A549 (cell line): Measurements from ENCODE around the gene DPP7. TPM values are rescaled to one million over a fixed set of nuclear protein-coding genes. Genes with fewer than 3 reads are reported as not detected.

Source experiments
- ATAC-seq, 2 experiments: fragments of 200-7000 bp in 1 of 2; fragments of >200 bp in 1 of 2; cut with Nextera tagmentation in 1 of 2; cut with Tn5 transposase in 1 of 2; 3 replicates each; pipeline versions ENCODE4 v1.8.0 to v1.9.1; 2018 to 2020; ENCODE audit warnings: mild to moderate bottlenecking in 1 of 2, moderate library complexity in 1 of 2
- CTCF ChIA-PET: fragments of 300-600 bp; sonication (Branson Sonifier 250); formaldehyde crosslinking; extraction: SDS; loops from one replicate; lab custom pipeline; 2021; ENCODE audit warnings: antibody characterized with exemption, inconsistent platforms; lab: Yijun Ruan, JAX
- POLR2A ChIA-PET: fragments of 350-600 bp; formaldehyde crosslinking; extraction: SDS; loops from one replicate; lab custom pipeline; 2021; ENCODE audit warnings: antibody characterized with exemption, inconsistent platforms; lab: Yijun Ruan, JAX
- DNase-seq, 2 experiments: peaks; one replicate each; pipeline versions ENCODE4 v3.0.0 to v3.0.0-alpha.2; 2011 to 2016; ENCODE audit warnings: low read depth in 1 of 2, low spot score in 1 of 2
- FAIRE-seq: peaks from 2 replicates; lab custom pipeline; 2011; peaks lifted over from hg19 to GRCh38; lab: Jason Lieb, UNC
- H3K27ac ChIP-seq, 2 experiments: fragments of >200 bp; sonication (Bioruptor Twin); formaldehyde crosslinking; 3 replicates each; pipeline ENCODE4 v1.5.1; 2016 to 2017
- H3K4me1 ChIP-seq: fragments of >200 bp; sonication (Bioruptor Twin); formaldehyde crosslinking; 3 replicates; pipeline ENCODE4 v1.6.1; 2016
- H3K4me2 ChIP-seq: fragments of >200 bp; sonication (Bioruptor Twin); formaldehyde crosslinking; 3 replicates; pipeline ENCODE4 v1.6.1; 2016
- H3K4me3 ChIP-seq: fragments of >200 bp; sonication (Bioruptor Twin); formaldehyde crosslinking; 3 replicates; pipeline ENCODE4 v1.5.1; 2016
- H3K9me3 ChIP-seq: fragments of >200 bp; sonication (Bioruptor Twin); formaldehyde crosslinking; 3 replicates; pipeline ENCODE4 v1.6.1; 2016
- CBX2 ChIP-seq: fragments of 200-600 bp; sonication (generic); IDR thresholded peaks from 2 replicates; pipeline ENCODE4 v1.6.1; 2016; ENCODE audit warnings: low read depth, mild to moderate bottlenecking, borderline replicate concordance
- CHD2 ChIP-seq: fragments of 150-350 bp; IDR thresholded peaks from 2 replicates; pipeline ENCODE4 v1.6.1; 2014; ENCODE audit warnings: low read length; ENCODE audit not compliant: partially characterized antibody
- CHD4 ChIP-seq: fragments of 200-600 bp; sonication (generic); IDR thresholded peaks from 2 replicates; pipeline ENCODE4 v1.6.1; 2016; ENCODE audit warnings: antibody characterized with exemption, mild to moderate bottlenecking, borderline replicate concordance
- EHMT2 ChIP-seq: fragments of 200-600 bp; sonication (generic); IDR thresholded peaks from 2 replicates; pipeline ENCODE4 v1.6.1; 2016; ENCODE audit warnings: antibody characterized with exemption, low read depth, mild to moderate bottlenecking, moderate library complexity
- EP300 ChIP-seq, 2 experiments: fragments of >200 bp; sonication (Bioruptor Twin); formaldehyde crosslinking; IDR thresholded peaks; 2 replicates in 1 of 2; 3 replicates in 1 of 2; pipeline ENCODE4 v1.6.1; 2016 to 2017
- ESRRA ChIP-seq: fragments of 150-350 bp; IDR thresholded peaks from 2 replicates; pipeline ENCODE4 v1.6.1; 2014; ENCODE audit warnings: mild to moderate bottlenecking, low read length, borderline replicate concordance
- FOXS1 ChIP-seq: fragments of 250-450 bp; sonication (Bioruptor Pico); IDR thresholded peaks from 2 replicates; pipeline ENCODE4 v1.5.0; 2020; ENCODE audit warnings: mild to moderate bottlenecking, moderate library complexity
- HDAC2 ChIP-seq: fragments of 200-600 bp; sonication (generic); IDR thresholded peaks from 2 replicates; pipeline ENCODE4 v1.6.1; 2016
- HOXB13 ChIP-seq: fragments of 250-450 bp; sonication (Bioruptor Pico); IDR thresholded peaks from 2 replicates; pipeline ENCODE4 v1.5.0; 2020; ENCODE audit warnings: low read depth, mild to moderate bottlenecking, moderate library complexity
- MAFK ChIP-seq: fragments of 450-650 bp; IDR thresholded peaks from 2 replicates; pipeline ENCODE4 v1.6.1; 2014; ENCODE audit not compliant: partially characterized antibody
- MAZ ChIP-seq: fragments of 150-350 bp; IDR thresholded peaks from 2 replicates; pipeline ENCODE4 v1.6.1; 2014; ENCODE audit warnings: antibody characterized with exemption, low read depth, low read length, borderline replicate concordance
- NFE2L2 ChIP-seq: fragments of 150-350 bp; conservative IDR thresholded peaks from 2 replicates; pipeline ENCODE4 v1.6.1; 2014; ENCODE audit warnings: low read length
- NPAS2 ChIP-seq: fragments of 250-450 bp; sonication (Bioruptor Pico); IDR thresholded peaks from 2 replicates; pipeline ENCODE4 v1.8.0; 2022; ENCODE audit warnings: mild to moderate bottlenecking, moderate library complexity, borderline replicate concordance
- NR3C1 ChIP-seq: fragments of >200 bp; sonication (Bioruptor Twin); formaldehyde crosslinking; IDR thresholded peaks from 3 replicates; pipeline ENCODE4 v1.6.1; 2017
- PHF8 ChIP-seq: fragments of 200-600 bp; sonication (generic); IDR thresholded peaks from 2 replicates; pipeline ENCODE4 v1.6.1; 2016; ENCODE audit warnings: low read depth, mild to moderate bottlenecking, antibody characterized with exemption, moderate library complexity, borderline replicate concordance
- POLR2AphosphoS2 ChIP-seq: conservative IDR thresholded peaks from 2 replicates; pipeline ENCODE4 v1.6.1; 2012; ENCODE audit warnings: low read length, improper control_type of control experiment, inconsistent platforms
- SREBF2 ChIP-seq: fragments of 450-650 bp; IDR thresholded peaks from 2 replicates; pipeline ENCODE4 v1.6.1; 2014; ENCODE audit warnings: mild to moderate bottlenecking, moderate library complexity
- TP53 ChIP-seq: fragments of 250-450 bp; sonication (Bioruptor Pico); IDR thresholded peaks from 2 replicates; pipeline ENCODE4 v1.5.0; 2021; ENCODE audit warnings: mild to moderate bottlenecking, moderate library complexity
- ZC3H11A ChIP-seq: fragments of 450-650 bp; IDR thresholded peaks from 2 replicates; pipeline ENCODE4 v1.6.1; 2014; ENCODE audit warnings: antibody characterized with exemption, mild to moderate bottlenecking
- ZNF302 ChIP-seq: fragments of 250-450 bp; sonication (Bioruptor Pico); IDR thresholded peaks from 2 replicates; pipeline ENCODE4 v1.9.0; 2021; ENCODE audit warnings: inconsistent platforms, mild to moderate bottlenecking, moderate library complexity
- WGBS: methylation state at CpG from one replicate; pipeline ENCODE4 v1.1.6; 2017; ENCODE audit errors: missing lambda C conversion rate; 5-methylcytosine and 5-hydroxymethylcytosine counted together
- polyA plus RNA-seq, 4 experiments: library from polyadenylated mRNA; depleted of rRNA in 3 of 4; stranded (reverse); fragments of >200 nt; fragmentation: RNase III in 1 of 4; extraction: RNeasy Plus Mini Kit Qiagen cat#74134 plus additional on column Dnase treatment in 1 of 4; gene quantifications; 2 replicates in 3 of 4; 3 replicates in 1 of 4; pipeline ENCODE4 v1.2.3, GENCODE V29; 2011 to 2017
- TF ChIP-seq, protein P1 (sequence below): IDR thresholded peaks from 2 replicates; pipeline ENCODE4 v1.6.1; 2012; ENCODE audit warnings: low read depth, borderline replicate concordance
- TF ChIP-seq, protein P2 (sequence below): fragments of >200 bp; sonication (Bioruptor Twin); formaldehyde crosslinking; IDR thresholded peaks from 3 replicates; pipeline ENCODE4 v1.6.1; 2016
- TF ChIP-seq, protein P3 (sequence below): fragments of 250-450 bp; sonication (Bioruptor Pico); IDR thresholded peaks from 2 replicates; pipeline ENCODE4 v1.5.0; 2020; ENCODE audit warnings: low read depth, mild to moderate bottlenecking, moderate library complexity

Gene DPP7
- polyA plus RNA-seq, 2 of the 4 experiments (the other 2 are of a cell fraction) = 27.6 to 71.8 TPM

- FAIRE-seq = no peak
- ChIA-PET CTCF (interaction anchor here (0.9 to 5.9 kb wide), 9 partner anchors 12 to 129 kb away, joined by 3 to 39 read pairs (median 9); partner anchors contain the start of genes MAN1B1, NPDC1 and RNF224), POLR2A (interaction anchor here (1.5 kb wide), 1 partner anchor 21 kb away, joined by 4 read pairs; the partner anchor contains the start of gene MAN1B1)
- H3K4me1 ChIP-seq = no peaks in the 10 kb centered on the region
- WGBS = 97% methylated on average over 13 of the region's 17 CpGs
- H3K9me3 ChIP-seq = peaks cover 1% of the 10 kb centered on the region; the same call in 1 of the 3 replicates
- DNase-seq = no peak
- H3K4me2 ChIP-seq = no peak overlapping the region
- TF ChIP-seq HOXB13 (CRISPR knock-in tag) (no peak), ZNF302 (CRISPR knock-in tag) (no peak)
- no peak overlapping the region for H3K4me3 ChIP-seq
- ATAC-seq = no peak
- no peak overlapping the region for H3K27ac ChIP-seq
Measured at GRCh38 chr9:137107982-137108381, 6.6 kb downstream of the DPP7 start.

- Histone ChIP-seq H3K4me1 (no peaks in the 10 kb centered on the region), H3K27ac (no peak overlapping the region), H3K4me2 (no peak overlapping the region), H3K4me3 (no peak overlapping the region), H3K9me3 (peaks cover 3% of the 10 kb centered on the region; the same call in 1 of the 3 replicates)
- WGBS = 95% methylated on average over 4 of the region's 27 CpGs
- ChIA-PET CTCF (interaction anchor here (0.9 to 5.9 kb wide), 10 partner anchors 11 to 129 kb away, joined by 4 to 39 read pairs (median 9); partner anchors contain the start of genes MAN1B1, NPDC1 and RNF224), POLR2A (interaction anchor here (1.5 kb wide), 1 partner anchor 21 kb away, joined by 4 read pairs; the partner anchor contains the start of gene MAN1B1)
- no peak; a peak in 1 of 6 replicates for ATAC-seq
- FAIRE-seq = no peak
- no peak for DNase-seq
- TF ChIP-seq HDAC2 = no peak
- no peak for TF ChIP-seq FOXS1 (CRISPR knock-in tag)
- no peak for TF ChIP-seq NFE2L2
- TF ChIP-seq POLR2AphosphoS2 = no peak
- no peak for TF ChIP-seq ESRRA
- no peak for TF ChIP-seq SREBF2
- no peak for TF ChIP-seq NR3C1
- TF ChIP-seq EP300 (IDR thresholded peaks at IDR 0.05) = no peak
- no peak for TF ChIP-seq HOXB13 (CRISPR knock-in tag)
- TF ChIP-seq, protein P1, sequence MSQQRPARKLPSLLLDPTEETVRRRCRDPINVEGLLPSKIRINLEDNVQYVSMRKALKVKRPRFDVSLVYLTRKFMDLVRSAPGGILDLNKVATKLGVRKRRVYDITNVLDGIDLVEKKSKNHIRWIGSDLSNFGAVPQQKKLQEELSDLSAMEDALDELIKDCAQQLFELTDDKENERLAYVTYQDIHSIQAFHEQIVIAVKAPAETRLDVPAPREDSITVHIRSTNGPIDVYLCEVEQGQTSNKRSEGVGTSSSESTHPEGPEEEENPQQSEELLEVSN = no peak
- TF ChIP-seq EHMT2 = no peak
- TF ChIP-seq ZC3H11A = no peak
Measured at GRCh38 chr9:137107312-137107921, 7.1 kb downstream of the DPP7 start.

- no peak for TF ChIP-seq MAFK
- TF ChIP-seq EP300 (IDR thresholded peaks at IDR 0.05) = no peak
- no peak for TF ChIP-seq CBX2
- no peak for TF ChIP-seq ZNF302 (CRISPR knock-in tag)
- TF ChIP-seq, protein P2, sequence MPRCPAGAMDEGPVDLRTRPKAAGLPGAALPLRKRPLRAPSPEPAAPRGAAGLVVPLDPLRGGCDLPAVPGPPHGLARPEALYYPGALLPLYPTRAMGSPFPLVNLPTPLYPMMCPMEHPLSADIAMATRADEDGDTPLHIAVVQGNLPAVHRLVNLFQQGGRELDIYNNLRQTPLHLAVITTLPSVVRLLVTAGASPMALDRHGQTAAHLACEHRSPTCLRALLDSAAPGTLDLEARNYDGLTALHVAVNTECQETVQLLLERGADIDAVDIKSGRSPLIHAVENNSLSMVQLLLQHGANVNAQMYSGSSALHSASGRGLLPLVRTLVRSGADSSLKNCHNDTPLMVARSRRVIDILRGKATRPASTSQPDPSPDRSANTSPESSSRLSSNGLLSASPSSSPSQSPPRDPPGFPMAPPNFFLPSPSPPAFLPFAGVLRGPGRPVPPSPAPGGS = no peak
- TF ChIP-seq NPAS2 (CRISPR knock-in tag) = no peak
- no peak for TF ChIP-seq PHF8
- TF ChIP-seq, protein P3, sequence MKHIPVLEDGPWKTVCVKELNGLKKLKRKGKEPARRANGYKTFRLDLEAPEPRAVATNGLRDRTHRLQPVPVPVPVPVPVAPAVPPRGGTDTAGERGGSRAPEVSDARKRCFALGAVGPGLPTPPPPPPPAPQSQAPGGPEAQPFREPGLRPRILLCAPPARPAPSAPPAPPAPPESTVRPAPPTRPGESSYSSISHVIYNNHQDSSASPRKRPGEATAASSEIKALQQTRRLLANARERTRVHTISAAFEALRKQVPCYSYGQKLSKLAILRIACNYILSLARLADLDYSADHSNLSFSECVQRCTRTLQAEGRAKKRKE (CRISPR knock-in tag) = no peak
- TF ChIP-seq CHD2 = no peak
- TF ChIP-seq NR3C1 = no peak
- TF ChIP-seq CHD4 = no peak
- no peak for TF ChIP-seq TP53 (CRISPR knock-in tag)
- TF ChIP-seq MAZ = no peak
- ChIA-PET POLR2A (interaction anchor here (1.5 kb wide), 1 partner anchor 20 kb away, joined by 4 read pairs; the partner anchor contains the start of gene MAN1B1), CTCF (interaction anchor here (0.9 to 5.9 kb wide), 11 partner anchors 11 to 130 kb away, joined by 4 to 39 read pairs (median 9); partner anchors contain the start of genes MAN1B1, NPDC1 and RNF224)
- no peak for DNase-seq
- ATAC-seq = no peak
- Histone ChIP-seq H3K4me2 (no peak overlapping the region), H3K27ac (no peak overlapping the region), H3K4me1 (no peaks in the 10 kb centered on the region), H3K9me3 (peaks cover 7% of the 10 kb centered on the region), H3K4me3 (no peak overlapping the region)
- whole genome bisulfite sequencing = 92% methylated on average over 10 of the region's 27 CpGs
- FAIRE-seq = no peak
Measured at GRCh38 chr9:137106662-137107250, 7.8 kb downstream of the DPP7 start.
